Caki2 (cell line): ENCODE data around the gene AGBL2. TPM values are rescaled to one million over a fixed set of nuclear protein-coding genes. Genes with fewer than 3 reads are reported as not detected.
"Not testable (repeated sequence)": the region's sequence is repeated elsewhere in the genome, so short reads cannot be mapped to it uniquely, and the experiment has no call there.

Experiments
- DNase-seq: peaks from one replicate; pipeline ENCODE4 v3.0.0-alpha.2; 2015; ENCODE audit warnings: low read depth
- in situ Hi-C: cut with HindIII; loops from 2 replicates; pipeline ENCODE4 v1.10.0; 2016; ENCODE audit warnings: low sequenced_read_pairs, low pct_unique_long_range_greater_than_20kb, mixed read lengths
- total RNA-seq: library from RNA; depleted of rRNA; stranded (reverse); fragments of >200 nt; shearing (Covaris generic); gene quantifications from 2 replicates; pipeline ENCODE4 v1.2.3, GENCODE V29; 2014; ENCODE audit warnings: low replicate concordance; rRNA removed

AGBL2 gene
- 0.37 and 4.9 TPM in 2 replicates for total RNA-seq

GRCh38 chr11:47715082-47715669, at the start of gene AGBL2:
TSS of gene AGBL2 (minus strand) at chr11:47715369. CDS start at chr11:47714650, 719 bp downstream.
- in situ Hi-C loops: no loop called here
- peak; percentile 67 for DNase-seq

GRCh38 chr11:47759291-47759690, 44.1 kb upstream of the AGBL2 start:
- in situ Hi-C loops: not testable (repeated sequence)

GRCh38 chr11:47756208-47756607, 41.0 kb upstream of the AGBL2 start:
- DNase-seq: no peak
- in situ Hi-C loops: no loop called here

More at GRCh38 chr11:47759291-47759690, 44.1 kb upstream of the AGBL2 start:
- not testable (repeated sequence) for DNase-seq

GRCh38 chr11:47750725-47751124, 35.6 kb upstream of the AGBL2 start:
- in situ Hi-C loops: no loop called here
- DNase-seq: no peak

- DNase-seq, in situ Hi-C loops: not testable (repeated sequence)
Observed at GRCh38 chr11:47742494-47742893, 27.3 kb upstream of the AGBL2 start.

GRCh38 chr11:47737817-47738216, 22.6 kb upstream of the AGBL2 start:
- DNase-seq, in situ Hi-C loops: not testable (repeated sequence)

- DNase-seq: no peak
- in situ Hi-C loops: no loop called here
Observed at GRCh38 chr11:47732271-47732670, 17.1 kb upstream of the AGBL2 start.

GRCh38 chr11:47731475-47731874, 16.3 kb upstream of the AGBL2 start:
- in situ Hi-C loops: no loop called here
- DNase-seq: no peak

GRCh38 chr11:47726878-47727514, 11.8 kb upstream of the AGBL2 start:
- no peak for DNase-seq
- in situ Hi-C loops: no loop called here

- in situ Hi-C loops: no loop called here
- DNase-seq: no peak
Observed at GRCh38 chr11:47726118-47726442, 10.9 kb upstream of the AGBL2 start.

GRCh38 chr11:47725442-47726117, 10.4 kb upstream of the AGBL2 start:
- DNase-seq: no peak
- in situ Hi-C loops: no loop called here

GRCh38 chr11:47724041-47724729, 9.0 kb upstream of the AGBL2 start:
- in situ Hi-C loops: no loop called here
- DNase-seq: peak; percentile 43

GRCh38 chr11:47723041-47723440, 7.9 kb upstream of the AGBL2 start:
- in situ Hi-C loops: no loop called here
- no peak for DNase-seq

GRCh38 chr11:47720651-47721050, 5.5 kb upstream of the AGBL2 start:
- DNase-seq: no peak
- in situ Hi-C loops: no loop called here

GRCh38 chr11:47716692-47717091, 1.5 kb upstream of the AGBL2 start:
- in situ Hi-C loops: no loop called here
- DNase-seq: no peak

- DNase-seq: peak; percentile 4
- in situ Hi-C loops: no loop called here
Observed at GRCh38 chr11:47714554-47715081, 551 bp downstream of the AGBL2 start.

- no peak for DNase-seq
- in situ Hi-C loops: no loop called here
Observed at GRCh38 chr11:47711816-47712215, 3.4 kb downstream of the AGBL2 start.

- in situ Hi-C loops: no loop called here
- no peak for DNase-seq
Observed at GRCh38 chr11:47711225-47711624, 3.9 kb downstream of the AGBL2 start.
